Keratinocyte (primary cell): ENCODE measurements around the gene MICAL1. TPM values are rescaled to one million over a fixed set of nuclear protein-coding genes. Genes with fewer than 3 reads are reported as not detected.
A peak's percentile ranks its signal among the peaks of the same experiment; 100 is the strongest.

ENCODE experiments used
- DNase-seq: peaks from one replicate; pipeline ENCODE4 v3.0.0-alpha.2; 2011; ENCODE audit warnings: low read depth, missing footprints, low spot score
- FAIRE-seq: peaks from 2 replicates; lab custom pipeline; 2011; peaks lifted over from hg19 to GRCh38; lab: Jason Lieb, UNC
- H2AFZ ChIP-seq: 2 replicates; pipeline ENCODE4 v1.6.0; 2012; ENCODE audit warnings: low read length, control low read depth, inconsistent platforms; ENCODE audit not compliant: control insufficient read depth
- H3K27ac ChIP-seq: 2 replicates; pipeline ENCODE4 v1.5.1; 2011; ENCODE audit warnings: low read length; ENCODE audit not compliant: control insufficient read depth, insufficient read depth
- H3K27me3 ChIP-seq: 3 replicates; pipeline ENCODE4 v1.6.0; 2011; ENCODE audit warnings: low read length; ENCODE audit not compliant: control insufficient read depth, insufficient read depth; ENCODE audit errors: extremely low read depth
- H3K36me3 ChIP-seq, 2 experiments: 2 replicates in 1 of 2; 3 replicates in 1 of 2; pipeline ENCODE4 v1.5.1; 2011; ENCODE audit warnings: low read length in 2 of 2, mild to moderate bottlenecking in 1 of 2; ENCODE audit not compliant: control insufficient read depth in 2 of 2, insufficient read depth in 2 of 2; ENCODE audit errors: extremely low read depth in 1 of 2
- H3K4me1 ChIP-seq: 3 replicates; pipeline ENCODE4 v1.5.1; 2011; ENCODE audit warnings: low read length; ENCODE audit not compliant: control insufficient read depth, insufficient read depth; ENCODE audit errors: extremely low read depth
- H3K4me2 ChIP-seq: 3 replicates; pipeline ENCODE4 v1.6.0; 2011; ENCODE audit warnings: low read depth, low read length; ENCODE audit not compliant: control insufficient read depth, insufficient read depth; ENCODE audit errors: extremely low read depth
- H3K4me3 ChIP-seq, 3 experiments: fragments of 200-600 bp in 1 of 3; sonication (generic) in 1 of 3; 2 replicates in 2 of 3; 3 replicates in 1 of 3; pipeline ENCODE4 v1.5.1; 2011 to 2016; ENCODE audit warnings: low read length in 3 of 3, mild to moderate bottlenecking in 3 of 3, control low read depth in 2 of 3, inconsistent platforms in 1 of 3, low read depth in 1 of 3, mixed read lengths in 1 of 3, mixed run types in 1 of 3, moderate library complexity in 1 of 3; ENCODE audit not compliant: control insufficient read depth in 2 of 3, insufficient read depth in 2 of 3; ENCODE audit errors: extremely low read depth in 1 of 3
- H3K79me2 ChIP-seq: 2 replicates; pipeline ENCODE4 v1.6.0; 2012; ENCODE audit warnings: low read length; ENCODE audit not compliant: control insufficient read depth, insufficient read depth
- H3K9ac ChIP-seq: 3 replicates; pipeline ENCODE4 v1.6.0; 2011; ENCODE audit warnings: low read length; ENCODE audit not compliant: control insufficient read depth, insufficient read depth; ENCODE audit errors: extremely low read depth
- H3K9me1 ChIP-seq: 3 replicates; pipeline ENCODE4 v1.6.0; 2011; ENCODE audit warnings: low read length; ENCODE audit not compliant: control insufficient read depth, insufficient read depth; ENCODE audit errors: extremely low read depth
- H3K9me3 ChIP-seq: 2 replicates; pipeline ENCODE4 v1.5.1; 2012; ENCODE audit warnings: low read depth, low read length; ENCODE audit not compliant: control insufficient read depth
- H4K20me1 ChIP-seq: 3 replicates; pipeline ENCODE4 v1.6.0; 2011; ENCODE audit warnings: low read length; ENCODE audit not compliant: control insufficient read depth, insufficient read depth; ENCODE audit errors: extremely low read depth
- EZH2 ChIP-seq: IDR thresholded peaks from one replicate; pipeline ENCODE4 v1.6.1; 2012; ENCODE audit warnings: inconsistent platforms, mild to moderate bottlenecking, low read length, moderate library complexity
- dilution Hi-C: fragments of 300-500 bp; cut with MboI; formaldehyde crosslinking; loops from one replicate; pipeline ENCODE4 v1.7.0; 2020; ENCODE audit warnings: low sequenced_read_pairs; ENCODE audit not compliant: extremely low pct_ligation_motif_present
- polyA plus RNA-seq, 5 experiments: library from polyadenylated mRNA; depleted of rRNA in 3 of 5; stranded (reverse) in 3 of 5; stranded (forward) in 1 of 5; unstranded in 1 of 5; fragments of >200 nt; gene quantifications; 1 replicate in 1 of 5; 2 replicates in 3 of 5; 3 replicates in 1 of 5; pipeline versions ENCODE4 v1.2.1 to v1.2.3, GENCODE V29; 2011 to 2012; ENCODE audit warnings: missing spikeins in 2 of 5, low read depth in 1 of 5, low replicate concordance in 1 of 5
- TF ChIP-seq, protein P1 (sequence below), 3 experiments: IDR thresholded peaks in 1 of 3; conservative IDR thresholded peaks in 1 of 3; optimal IDR thresholded peaks in 1 of 3; 2 replicates in 2 of 3; 3 replicates in 1 of 3; pipeline versions ENCODE3 to v1.5.1; 2011; ENCODE audit warnings: low read length in 3 of 3, mild to moderate bottlenecking in 3 of 3, moderate library complexity in 2 of 3, control low read depth in 1 of 3, inconsistent platforms in 1 of 3; ENCODE audit not compliant: insufficient read depth in 2 of 3; ENCODE audit errors: extremely low read depth in 1 of 3

Gene MICAL1
- polyA plus RNA-seq, 1 donor (not counting 4 experiments of a cell fraction or from before 2014, with no cell fraction given): 25.6 TPM

- dilution Hi-C loops: no loop called here
Observed at GRCh38 chr6:109485266-109485935, 29.8 kb upstream of the MICAL1 start.

DNA sequence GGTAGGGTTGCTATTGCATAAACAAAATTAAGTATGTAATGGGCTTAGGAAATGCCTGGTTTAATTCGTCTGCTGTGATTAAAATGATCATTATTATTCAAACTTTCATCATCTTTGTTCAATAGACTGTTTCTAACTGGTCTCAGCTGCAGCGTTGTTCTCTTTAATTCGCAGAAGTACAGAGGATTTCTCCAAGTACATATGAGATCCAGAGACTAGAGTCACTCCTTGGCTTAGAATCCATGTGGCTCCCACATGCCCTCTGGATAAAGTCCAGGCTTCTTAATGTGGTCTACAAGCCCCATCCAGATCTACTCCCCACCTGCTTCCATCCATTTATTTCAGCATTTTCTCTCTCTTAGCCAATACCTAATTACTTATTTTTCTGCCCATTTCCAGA is 28.6 kb upstream of the MICAL1 start:
- Histone ChIP-seq H2AFZ (no peak overlapping the region), H3K9me1 (no peaks in the 10 kb centered on the region), H3K9me3 (no peaks in the 10 kb centered on the region), H3K4me3 (peak overlapping the region in 1 of 3 experiments; percentile 58), H3K27ac (no peak overlapping the region), H3K27me3 (no peaks in the 10 kb centered on the region), H4K20me1 (no peaks in the 10 kb centered on the region), H3K36me3 (peaks cover 2 to 16% of the 10 kb centered on the region in 2 experiments), H3K4me2 (peak overlapping the region; percentile 75), H3K9ac (no peak overlapping the region), H3K79me2 (peaks cover 28% of the 10 kb centered on the region), H3K4me1 (peaks cover 21% of the 10 kb centered on the region)
- DNase-seq: no peak
- TF ChIP-seq EZH2: no peak
- TF ChIP-seq, protein P1, sequence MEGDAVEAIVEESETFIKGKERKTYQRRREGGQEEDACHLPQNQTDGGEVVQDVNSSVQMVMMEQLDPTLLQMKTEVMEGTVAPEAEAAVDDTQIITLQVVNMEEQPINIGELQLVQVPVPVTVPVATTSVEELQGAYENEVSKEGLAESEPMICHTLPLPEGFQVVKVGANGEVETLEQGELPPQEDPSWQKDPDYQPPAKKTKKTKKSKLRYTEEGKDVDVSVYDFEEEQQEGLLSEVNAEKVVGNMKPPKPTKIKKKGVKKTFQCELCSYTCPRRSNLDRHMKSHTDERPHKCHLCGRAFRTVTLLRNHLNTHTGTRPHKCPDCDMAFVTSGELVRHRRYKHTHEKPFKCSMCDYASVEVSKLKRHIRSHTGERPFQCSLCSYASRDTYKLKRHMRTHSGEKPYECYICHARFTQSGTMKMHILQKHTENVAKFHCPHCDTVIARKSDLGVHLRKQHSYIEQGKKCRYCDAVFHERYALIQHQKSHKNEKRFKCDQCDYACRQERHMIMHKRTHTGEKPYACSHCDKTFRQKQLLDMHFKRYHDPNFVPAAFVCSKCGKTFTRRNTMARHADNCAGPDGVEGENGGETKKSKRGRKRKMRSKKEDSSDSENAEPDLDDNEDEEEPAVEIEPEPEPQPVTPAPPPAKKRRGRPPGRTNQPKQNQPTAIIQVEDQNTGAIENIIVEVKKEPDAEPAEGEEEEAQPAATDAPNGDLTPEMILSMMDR (optimal IDR thresholded peaks at IDR 0.05 in 1 of 3, IDR thresholded peaks at IDR 0.05 in 1 of 3, conservative IDR thresholded peaks at IDR 0.05 in 1 of 3; ENCODE audit: extremely low read depth in 1 of 3, insufficient read depth in 2 of 3, low read length in 3 of 3): no peak
- FAIRE-seq: no peak
- dilution Hi-C loops: no loop called here

More at GRCh38 chr6:109485266-109485935, 29.8 kb upstream of the MICAL1 start:
- H3K36me3 ChIP-seq: peaks cover 2 to 13% of the 10 kb centered on the region in 2 experiments
- peaks cover 18% of the 10 kb centered on the region for H3K79me2 ChIP-seq
- DNase-seq (no peak), FAIRE-seq (no peak)
- TF ChIP-seq, protein P1 (optimal IDR thresholded peaks at IDR 0.05 in 1 of 3, IDR thresholded peaks at IDR 0.05 in 1 of 3, conservative IDR thresholded peaks at IDR 0.05 in 1 of 3; ENCODE audit: extremely low read depth in 1 of 3, insufficient read depth in 2 of 3, low read length in 3 of 3): no peak
- no peak for TF ChIP-seq EZH2
- no peak overlapping the region for H3K4me3 ChIP-seq
- H3K27ac ChIP-seq: no peak overlapping the region
- H3K9ac ChIP-seq: no peak overlapping the region
- no peaks in the 10 kb centered on the region for H3K9me1 ChIP-seq
- no peaks in the 10 kb centered on the region for H3K9me3 ChIP-seq
- no peaks in the 10 kb centered on the region for H4K20me1 ChIP-seq
- H2AFZ ChIP-seq: no peak overlapping the region
- no peak overlapping the region for H3K4me2 ChIP-seq
- peaks cover 13% of the 10 kb centered on the region for H3K4me1 ChIP-seq
- H3K27me3 ChIP-seq: no peaks in the 10 kb centered on the region
